Measurements from ENCODE around the gene UBE2S.

UBE2S gene

GRCh38 chr19:55382522-55383054 is 25.0 kb downstream of the UBE2S start:
- DNase-seq, result no peak

GRCh38 chr19:55382013-55382412 is 25.6 kb downstream of the UBE2S start:
- no peak for DNase-seq

DNA sequence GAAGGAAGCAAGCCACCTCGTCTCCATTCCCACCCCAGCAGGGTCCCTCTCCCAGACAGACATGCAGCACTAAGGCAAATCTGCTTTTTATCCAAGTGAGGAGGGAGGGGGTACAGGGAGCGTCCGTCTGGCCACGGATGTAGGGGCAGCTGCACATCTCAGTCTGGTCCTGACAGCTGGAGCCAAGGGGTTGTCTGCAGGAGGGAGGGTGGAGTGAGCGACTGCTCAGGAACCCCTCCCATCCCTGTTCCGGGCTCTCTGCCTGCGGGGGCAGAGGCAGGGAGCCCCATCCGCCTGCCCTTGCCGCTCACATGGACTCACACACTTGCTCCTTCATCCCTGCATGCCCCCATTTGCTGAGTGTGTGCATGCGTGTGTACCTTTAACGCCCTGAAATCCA is 28.4 kb downstream of the UBE2S start:
- DNase-seq, result peak; percentile 86

DNA sequence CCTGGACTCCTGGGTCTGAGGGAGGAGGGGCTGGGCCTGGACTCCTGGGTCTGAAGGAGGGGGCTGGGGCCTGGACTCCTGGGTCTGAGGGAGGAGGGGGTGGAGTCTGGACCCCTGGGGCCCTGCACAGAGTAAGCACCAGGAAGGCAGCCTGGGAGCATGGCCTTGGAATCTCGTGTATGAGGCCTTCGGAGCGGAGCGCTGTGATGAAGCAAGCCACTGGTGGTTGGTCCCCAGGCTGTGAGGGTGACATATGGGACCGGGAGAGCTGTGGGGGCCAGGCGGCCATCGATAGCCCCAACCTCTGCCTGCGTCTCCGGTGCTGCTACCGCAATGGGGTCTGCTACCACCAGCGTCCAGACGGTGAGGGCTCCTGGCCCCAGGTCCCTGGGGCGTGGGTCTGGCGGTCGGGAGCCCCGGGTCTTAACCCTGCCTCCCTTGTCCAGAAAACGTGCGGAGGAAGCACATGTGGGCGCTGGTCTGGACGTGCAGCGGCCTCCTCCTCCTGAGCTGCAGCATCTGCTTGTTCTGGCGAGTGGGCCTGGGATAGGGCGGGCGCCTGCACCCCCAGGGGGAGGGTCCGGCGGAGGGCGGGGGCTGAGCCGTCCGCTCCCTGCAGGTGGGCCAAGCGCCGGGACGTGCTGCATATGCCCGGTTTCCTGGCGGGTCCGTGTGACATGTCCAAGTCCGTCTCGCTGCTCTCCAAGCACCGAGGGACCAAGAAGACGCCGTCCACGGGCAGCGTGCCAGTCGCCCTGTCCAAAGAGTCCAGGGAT is 30.0 kb downstream of the UBE2S start:
- DNase-seq, result peak; percentile 53

DNA sequence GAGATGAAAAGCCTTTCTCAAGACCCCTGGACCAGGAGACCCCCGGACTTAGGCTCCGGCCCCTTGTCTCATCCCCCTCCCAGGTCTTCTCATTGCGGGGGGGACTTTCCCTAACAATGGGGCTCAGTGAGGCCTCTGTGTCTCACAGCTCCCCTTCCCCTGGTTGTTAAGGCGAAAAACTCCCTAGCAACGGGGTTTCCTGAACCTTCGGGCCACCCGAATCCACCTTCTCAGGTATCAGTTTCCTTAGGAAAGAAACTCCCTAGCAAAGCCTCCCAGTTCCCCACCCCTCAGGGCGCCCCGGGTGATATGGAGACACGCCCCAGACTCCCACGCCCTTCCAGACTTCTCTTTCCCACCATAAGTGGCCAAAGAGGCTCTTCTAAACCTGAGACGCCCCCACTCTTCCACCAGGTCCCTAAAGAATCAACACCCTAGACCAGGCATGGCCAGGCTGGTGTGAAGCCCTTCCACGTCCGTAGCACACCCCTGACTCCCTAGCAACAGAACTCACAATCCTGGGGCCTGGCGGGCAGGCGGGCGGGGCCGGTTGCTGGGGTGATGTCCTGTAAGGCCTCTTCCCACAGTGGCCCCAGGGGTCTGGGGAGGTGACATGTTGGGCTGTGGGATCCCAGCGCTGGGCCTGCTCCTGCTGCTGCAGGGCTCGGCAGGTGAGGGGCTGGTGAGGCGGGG is 31.2 kb downstream of the UBE2S start, which contains the start of gene TMEM190:
TMEM190 (plus strand) TSS at position 586 of the 693 bp plus-strand sequence; CDS start at position 614, 28 bp downstream.
- DNase-seq, result no peak

GRCh38 chr19:55373993-55374757 is 33.4 kb downstream of the UBE2S start:
- DNase-seq, result no peak

DNA sequence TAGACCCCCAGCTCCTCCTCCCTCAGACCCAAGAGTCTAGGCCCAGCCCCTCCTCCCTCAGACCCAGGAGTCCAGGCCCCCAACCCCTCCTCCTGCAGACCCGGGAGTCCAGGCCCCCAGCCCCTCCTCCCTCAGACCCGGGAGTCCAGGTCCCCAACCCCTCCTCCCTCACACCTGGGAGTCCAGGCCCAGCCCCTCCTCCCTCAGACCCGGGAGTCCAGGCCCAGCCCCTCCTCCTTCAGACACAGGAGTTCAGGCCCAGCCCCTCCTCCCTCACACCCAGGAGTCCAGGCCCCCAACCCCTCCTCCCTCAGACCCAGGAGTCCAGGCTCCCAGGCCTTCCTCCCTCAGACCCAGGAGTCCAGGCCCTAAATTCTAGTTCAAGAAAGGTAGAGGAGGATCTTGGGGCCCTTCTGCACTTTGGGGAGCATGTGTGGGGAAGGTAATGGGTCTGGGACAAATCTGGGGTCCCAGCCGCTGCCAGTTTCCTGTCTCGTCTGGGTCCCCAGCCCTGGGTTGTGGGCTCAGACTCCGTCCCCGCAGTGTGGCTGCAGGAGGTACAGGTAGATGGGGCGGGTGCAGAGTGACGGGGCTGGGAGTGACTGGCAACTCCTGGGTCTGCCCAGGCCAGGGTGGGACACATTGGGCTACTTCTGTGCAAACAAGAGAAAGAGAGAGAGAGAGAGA is 34.1 kb downstream of the UBE2S start:
- DNase-seq, result no peak

DNA sequence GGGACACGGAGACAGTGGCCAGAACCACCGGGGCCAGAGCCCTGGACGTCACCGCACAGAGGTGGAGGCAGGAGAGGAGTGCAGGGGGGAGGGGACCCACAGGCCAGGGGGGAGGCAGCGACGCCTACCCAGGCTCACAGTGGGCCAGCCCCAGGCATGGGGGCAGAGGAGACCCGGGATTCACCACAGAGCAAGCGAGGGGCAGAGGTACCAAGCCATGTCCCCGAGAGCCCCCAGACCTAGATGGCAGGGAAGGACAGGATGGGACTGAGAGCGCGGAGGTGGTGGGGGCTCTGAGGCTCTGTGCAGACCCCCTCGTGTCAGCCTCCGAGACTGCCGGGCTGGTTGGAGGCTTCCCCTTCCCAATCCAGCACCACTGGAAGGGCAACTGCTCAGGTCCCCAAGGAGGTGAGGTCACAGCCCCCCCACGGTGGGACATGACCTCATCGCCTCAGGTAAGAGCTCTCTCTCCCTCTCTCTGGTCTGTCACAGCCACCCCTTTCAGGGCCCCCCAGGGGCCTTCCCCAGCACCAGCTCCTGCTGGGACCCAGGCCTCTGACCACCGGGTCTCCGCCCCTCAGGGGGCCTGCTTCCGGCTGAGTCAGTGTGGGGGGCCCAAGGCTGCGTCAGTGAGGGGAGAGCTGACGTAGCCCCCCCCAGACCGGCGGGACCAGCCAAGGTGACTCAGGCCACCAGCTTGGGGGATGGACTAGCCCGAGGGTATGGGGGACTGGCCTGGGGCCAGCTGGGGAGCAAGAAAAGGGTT is 35.1 kb downstream of the UBE2S start:
- no peak for DNase-seq

DNA sequence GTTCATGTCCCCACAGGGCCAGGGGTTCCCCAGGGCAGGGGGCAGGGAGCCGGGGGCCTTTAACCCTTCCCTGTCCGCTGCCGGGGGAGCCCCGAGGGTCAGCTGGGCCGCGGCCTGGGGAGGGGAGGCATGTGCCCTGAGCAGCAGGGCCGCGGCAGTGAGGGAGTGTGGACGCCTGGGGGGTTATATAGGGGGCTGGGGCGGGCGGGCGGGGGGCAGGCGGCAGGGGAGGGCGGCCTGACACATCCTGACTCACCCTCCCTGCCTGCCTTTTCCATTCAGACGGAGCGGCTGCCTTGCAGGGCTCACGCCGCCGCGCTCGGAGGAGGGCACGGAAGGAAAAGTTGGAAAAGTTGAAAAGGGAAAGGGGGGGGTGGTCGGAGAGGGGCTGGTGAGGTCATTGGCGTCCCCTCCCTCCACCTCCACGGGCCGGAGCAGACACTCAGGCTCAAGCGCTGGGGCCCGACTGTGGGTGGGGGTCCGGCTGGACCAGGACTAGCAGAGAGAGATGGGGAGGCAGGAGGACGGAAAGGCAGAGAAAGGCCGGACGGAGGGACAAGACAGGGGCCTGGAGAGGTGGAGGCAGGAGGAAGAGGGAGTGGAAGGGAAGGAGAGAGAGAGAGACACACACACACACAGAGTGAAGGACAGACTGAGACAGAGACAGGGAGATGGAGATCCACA is 37.1 kb downstream of the UBE2S start, which contains the start of gene IL11:
IL11 (minus strand) TSS at position 159 of the 684 bp plus-strand sequence; CDS start at position 6, 153 bp downstream.
- DNase-seq, result no peak

DNA sequence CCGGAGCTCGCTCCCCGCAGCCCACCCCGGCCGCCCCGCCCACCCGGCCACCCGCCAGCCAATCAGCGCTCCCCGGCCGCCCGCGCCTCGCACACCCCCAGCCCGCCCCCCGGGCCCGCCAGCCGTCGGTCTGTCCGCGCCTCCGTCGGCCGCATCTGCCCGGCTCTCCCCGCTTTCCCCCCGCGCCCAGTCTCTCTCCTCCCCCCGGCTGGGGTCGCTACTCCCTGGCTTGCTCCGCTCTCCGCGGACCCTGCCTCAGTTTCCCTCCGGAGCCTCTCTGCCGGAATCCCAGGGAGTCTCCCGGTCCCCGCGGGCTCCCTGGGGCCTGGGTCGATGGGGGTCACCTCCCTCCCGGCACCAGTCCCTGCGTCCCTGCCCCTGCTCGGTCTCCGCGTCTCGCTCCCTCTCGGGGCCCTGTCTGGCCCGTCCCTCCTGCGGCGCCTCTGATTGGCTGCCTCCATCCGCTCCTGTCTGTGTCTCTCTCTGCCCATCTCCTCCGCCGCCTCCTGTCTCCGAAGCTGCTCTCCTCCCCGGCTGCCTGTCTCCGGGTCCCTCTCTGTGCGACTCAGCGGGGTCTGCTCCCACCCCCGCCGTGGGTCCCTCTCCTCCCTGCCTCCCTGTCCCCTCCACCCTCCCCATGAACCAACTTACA is 37.8 kb downstream of the UBE2S start:
- DNase-seq, result peak; percentile 53

- DNase-seq, result peak; percentile 64
Measured at GRCh38 chr19:55368701-55369563, 38.7 kb downstream of the UBE2S start.

DNA sequence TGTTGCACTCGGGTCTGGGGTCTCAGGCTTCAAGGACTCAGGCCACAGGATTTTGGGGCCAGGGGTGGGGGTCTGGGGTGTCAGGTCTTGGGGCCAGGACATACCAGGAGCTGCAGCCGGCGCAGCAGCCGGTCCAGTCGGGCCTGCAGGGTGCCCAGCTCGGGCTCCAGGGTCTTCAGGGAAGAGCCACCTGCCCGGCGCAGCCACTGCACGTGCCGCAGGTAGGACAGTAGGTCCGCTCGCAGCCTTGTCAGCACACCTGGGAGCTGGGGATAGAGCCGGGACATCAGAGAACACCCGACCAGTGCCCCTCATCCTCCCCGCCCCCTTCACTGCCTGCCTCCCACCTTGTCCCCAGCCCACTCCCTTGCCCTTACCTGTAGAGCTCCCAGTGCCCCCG is 39.5 kb downstream of the UBE2S start:
- DNase-seq, result no peak

DNA sequence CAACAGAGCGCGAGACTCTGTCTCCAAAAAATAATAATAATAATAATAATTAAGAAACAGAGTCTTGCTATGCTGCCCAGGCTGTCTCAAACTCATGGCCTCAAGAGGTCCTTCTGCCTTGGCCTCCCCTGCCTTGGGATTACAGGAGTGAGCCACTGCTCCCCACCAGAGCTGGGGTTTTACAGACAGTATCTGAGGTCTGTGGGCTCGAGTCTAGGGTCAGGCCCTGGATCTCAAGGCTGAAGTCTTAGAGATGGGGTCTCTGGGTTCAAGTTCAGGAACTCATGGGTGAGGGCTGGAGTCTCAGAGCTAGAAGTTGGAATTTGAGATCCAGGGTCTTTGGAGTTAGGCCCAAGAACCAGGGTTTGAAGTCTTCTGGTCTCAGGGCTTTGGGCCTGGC is 40.8 kb downstream of the UBE2S start:
- DNase-seq, result no peak

GRCh38 chr19:55365964-55366363 is 41.6 kb downstream of the UBE2S start:
- DNase-seq, result no peak

DNA sequence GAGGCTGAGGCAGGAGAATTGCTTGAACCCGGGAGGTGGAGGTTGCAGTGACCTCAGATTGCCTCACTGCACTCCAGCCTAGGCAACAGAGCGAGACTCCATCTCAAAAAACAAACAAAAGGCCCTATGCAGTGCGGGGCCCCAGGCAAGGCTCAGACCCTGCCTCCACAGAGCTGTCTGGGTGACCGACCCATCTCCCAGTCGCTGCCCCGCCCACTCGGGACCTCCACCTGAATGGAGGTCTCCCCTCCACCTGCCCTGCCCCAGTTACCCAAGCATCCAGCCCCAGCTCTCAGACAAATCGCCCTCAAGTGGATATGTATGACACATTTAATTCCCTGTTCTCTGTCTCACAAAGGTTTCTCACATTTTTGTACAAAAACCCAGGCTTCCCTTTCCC is 42.3 kb downstream of the UBE2S start:
- DNase-seq, result no peak

DNA sequence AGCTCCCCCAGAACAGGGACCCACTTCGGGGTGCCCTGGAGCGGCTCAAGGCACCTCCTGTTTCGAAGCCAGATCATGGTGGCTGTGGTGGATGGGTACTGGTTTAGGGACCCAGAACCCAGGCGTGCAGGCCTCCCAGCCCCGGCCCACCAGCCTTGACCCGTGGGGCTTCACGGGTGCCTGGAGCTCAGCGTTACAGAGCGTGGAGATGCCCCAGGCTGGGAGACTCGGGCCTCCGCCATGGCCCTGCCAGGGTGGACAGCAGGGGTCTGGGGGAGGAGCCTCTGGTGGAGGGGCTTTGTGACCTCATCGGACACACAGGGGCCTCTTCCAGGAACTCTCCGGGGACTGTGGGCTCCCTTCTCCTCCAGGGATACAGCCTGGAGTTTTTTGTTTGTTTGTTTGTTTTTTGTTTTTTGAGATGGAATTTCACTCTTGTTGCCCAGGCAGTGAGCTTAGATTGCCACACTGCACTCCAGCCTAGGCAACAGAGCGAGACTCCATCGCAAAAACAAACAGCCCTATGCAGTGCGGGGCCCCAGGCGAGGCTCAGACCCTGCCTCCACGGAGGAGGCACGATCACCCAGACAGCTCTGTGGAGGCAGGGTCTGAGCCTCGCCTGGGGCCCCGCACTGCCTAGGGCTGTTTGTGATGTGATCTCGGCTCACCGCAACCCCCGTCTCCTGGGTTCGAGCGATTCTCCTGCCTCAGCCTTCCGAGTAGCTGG is 44.4 kb downstream of the UBE2S start, which contains the start of gene GARIN5B:
GARIN5B (minus strand) TSS at position 271 of the 727 bp plus-strand sequence; CDS start at position 77, 194 bp downstream.
- no peak for DNase-seq

- DNase-seq, result no peak
Measured at GRCh38 chr19:55362174-55362989, 45.2 kb downstream of the UBE2S start.

DNA sequence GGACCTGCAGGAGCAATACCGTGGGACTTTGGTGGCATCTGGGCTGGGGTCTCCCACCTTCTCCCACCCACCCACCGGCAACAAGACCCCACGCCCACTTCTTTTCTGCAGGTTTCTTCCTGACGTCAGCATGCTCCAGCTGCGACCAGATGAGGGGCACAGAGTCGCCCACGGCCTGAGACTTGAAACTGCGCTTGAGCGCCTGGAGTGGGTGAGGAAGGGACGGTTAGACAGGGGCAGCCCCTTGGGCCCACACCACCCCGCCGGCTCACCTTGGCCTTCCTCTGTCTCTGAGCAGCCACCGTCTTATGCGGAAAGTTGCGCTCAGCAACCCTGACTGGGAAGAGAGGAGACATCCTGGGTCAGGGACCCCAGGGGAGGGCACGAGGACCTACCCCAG is 46.7 kb downstream of the UBE2S start:
- no peak for DNase-seq

Data from right hindlimb (tissue), 1 donor.